Measurements from ENCODE around the gene ABCA4. TPM values are rescaled to one million over a fixed set of nuclear protein-coding genes. Genes with fewer than 3 reads are reported as not detected.
"Not testable (repeated sequence)": the region's sequence is repeated elsewhere in the genome, so short reads cannot be mapped to it uniquely, and the experiment has no call there.

ABCA4 gene
- total RNA-seq, 1 experiment from 2014 or later: 0.09 TPM

- no peak for TF ChIP-seq ZSCAN18 (CRISPR knock-in tag; IDR thresholded peaks at IDR 0.05)
- no peak for TF ChIP-seq ZNF138 (CRISPR knock-in tag; conservative IDR thresholded peaks at IDR 0.05)
- no peak for TF ChIP-seq RELA (CRISPR knock-in tag; IDR thresholded peaks at IDR 0.05; ENCODE audit: borderline replicate concordance)
- no peak for TF ChIP-seq GTF2I (CRISPR knock-in tag; conservative IDR thresholded peaks at IDR 0.05)
- no peak for TF ChIP-seq HMGXB4 (CRISPR knock-in tag; IDR thresholded peaks at IDR 0.05)
- TF ChIP-seq, protein P1, sequence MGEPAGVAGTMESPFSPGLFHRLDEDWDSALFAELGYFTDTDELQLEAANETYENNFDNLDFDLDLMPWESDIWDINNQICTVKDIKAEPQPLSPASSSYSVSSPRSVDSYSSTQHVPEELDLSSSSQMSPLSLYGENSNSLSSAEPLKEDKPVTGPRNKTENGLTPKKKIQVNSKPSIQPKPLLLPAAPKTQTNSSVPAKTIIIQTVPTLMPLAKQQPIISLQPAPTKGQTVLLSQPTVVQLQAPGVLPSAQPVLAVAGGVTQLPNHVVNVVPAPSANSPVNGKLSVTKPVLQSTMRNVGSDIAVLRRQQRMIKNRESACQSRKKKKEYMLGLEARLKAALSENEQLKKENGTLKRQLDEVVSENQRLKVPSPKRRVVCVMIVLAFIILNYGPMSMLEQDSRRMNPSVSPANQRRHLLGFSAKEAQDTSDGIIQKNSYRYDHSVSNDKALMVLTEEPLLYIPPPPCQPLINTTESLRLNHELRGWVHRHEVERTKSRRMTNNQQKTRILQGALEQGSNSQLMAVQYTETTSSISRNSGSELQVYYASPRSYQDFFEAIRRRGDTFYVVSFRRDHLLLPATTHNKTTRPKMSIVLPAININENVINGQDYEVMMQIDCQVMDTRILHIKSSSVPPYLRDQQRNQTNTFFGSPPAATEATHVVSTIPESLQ (CRISPR knock-in tag; IDR thresholded peaks at IDR 0.05): no peak
Measured at GRCh38 chr1:94165843-94166242, 44.9 kb upstream of the ABCA4 start (continued).

- POLR2A ChIA-PET; H3K4me1 Mint-ChIP-seq; H3K27ac Mint-ChIP-seq; ATAC-seq; CTCF ChIA-PET; H3K4me3 Mint-ChIP-seq; DNase-seq (ENCODE audit: low spot score); H3K36me3 Mint-ChIP-seq; H3K27me3 Mint-ChIP-seq (ENCODE audit: low read depth): not testable (repeated sequence)
- peaks cover 42% of the 10 kb centered on the region for H3K9me3 Mint-ChIP-seq
Measured at GRCh38 chr1:94164885-94165284, 43.9 kb upstream of the ABCA4 start.

DNA sequence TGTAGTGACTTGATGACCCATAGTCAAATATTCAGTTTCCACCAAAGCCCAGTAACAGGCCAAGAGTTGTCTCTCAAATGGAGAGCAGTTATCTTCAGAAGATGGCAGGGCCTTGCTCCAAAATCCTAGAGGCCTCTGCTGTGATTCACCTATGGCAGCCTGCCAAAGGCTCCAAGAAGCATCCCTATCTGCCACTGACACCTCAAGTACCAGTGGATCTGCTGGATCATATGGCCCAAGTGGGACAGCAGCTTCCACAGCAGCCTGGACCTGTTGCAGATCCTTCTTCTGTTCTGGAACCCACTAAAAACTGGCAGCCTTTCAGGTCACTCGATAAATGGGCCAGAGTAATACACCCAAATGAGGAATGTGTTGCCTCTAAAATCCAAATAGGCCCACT lies 43.2 kb upstream of the ABCA4 start:
- DNase-seq (ENCODE audit: low spot score); ATAC-seq; H3K4me3 Mint-ChIP-seq; H3K27me3 Mint-ChIP-seq (ENCODE audit: low read depth); H3K4me1 Mint-ChIP-seq; POLR2A ChIA-PET; H3K36me3 Mint-ChIP-seq; CTCF ChIA-PET; H3K27ac Mint-ChIP-seq: not testable (repeated sequence)
- peaks cover 42% of the 10 kb centered on the region for H3K9me3 Mint-ChIP-seq

DNA sequence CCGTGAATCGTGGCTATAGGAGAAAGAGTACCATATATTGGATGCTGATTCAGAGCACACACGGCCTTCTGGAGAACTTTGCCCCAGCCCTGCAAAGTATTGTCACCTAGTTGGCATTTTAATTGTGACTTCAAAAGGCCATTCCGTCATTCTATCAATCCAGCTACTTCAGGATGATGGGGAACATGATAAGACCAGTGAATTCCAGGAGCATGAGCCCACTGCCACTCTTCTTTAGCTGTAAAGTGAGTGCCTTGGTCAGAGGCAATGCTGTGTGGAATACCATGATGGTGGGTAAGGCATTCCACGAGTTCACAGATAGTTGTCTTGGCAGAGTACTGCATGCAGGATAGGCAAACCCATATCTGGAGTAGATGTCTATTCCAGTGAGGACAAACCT lies 42.3 kb upstream of the ABCA4 start:
- H3K36me3 Mint-ChIP-seq; ATAC-seq; H3K4me1 Mint-ChIP-seq; DNase-seq (ENCODE audit: low spot score); H3K27ac Mint-ChIP-seq; POLR2A ChIA-PET; H3K4me3 Mint-ChIP-seq; CTCF ChIA-PET; H3K27me3 Mint-ChIP-seq (ENCODE audit: low read depth): not testable (repeated sequence)
- H3K9me3 Mint-ChIP-seq: peaks cover 42% of the 10 kb centered on the region

DNA sequence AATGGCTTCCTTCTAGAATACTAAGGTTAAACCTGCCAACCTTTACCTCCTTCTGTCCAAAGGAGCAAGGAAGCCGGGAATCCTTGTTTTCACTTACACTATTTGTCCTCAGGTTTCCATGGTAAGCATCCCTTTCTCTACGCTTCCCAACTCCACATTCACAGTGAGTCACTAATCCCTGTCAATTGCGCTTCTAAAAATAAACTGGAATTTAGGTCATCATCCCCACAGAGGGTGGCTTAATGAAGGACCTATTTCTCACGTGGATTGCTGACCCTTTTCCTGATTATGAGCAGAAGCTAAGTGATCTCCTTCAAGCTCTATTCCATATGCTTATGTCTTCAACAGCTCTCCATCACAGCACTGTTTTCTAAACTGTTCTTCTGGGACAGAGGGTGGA lies 39.9 kb upstream of the ABCA4 start:
- Mint-ChIP-seq H3K27ac (no peak overlapping the region), H3K9me3 (peaks cover 37% of the 10 kb centered on the region), H3K4me3 (no peak overlapping the region), H3K4me1 (no peaks in the 10 kb centered on the region), H3K27me3 (ENCODE audit: low read depth) (no peaks in the 10 kb centered on the region), H3K36me3 (peaks cover 3% of the 10 kb centered on the region; the same call in 1 of the 2 replicates)
- ChIA-PET POLR2A (no interaction called here), CTCF (no interaction called here)
- ATAC-seq (no peak), DNase-seq (ENCODE audit: low spot score) (no peak)
- TF ChIP-seq, protein P1 (CRISPR knock-in tag; IDR thresholded peaks at IDR 0.05): no peak
- TF ChIP-seq ESRRA (CRISPR knock-in tag; IDR thresholded peaks at IDR 0.05; ENCODE audit: borderline replicate concordance) (no peak), NR1H2 (CRISPR knock-in tag; IDR thresholded peaks at IDR 0.05) (no peak), GTF2I (CRISPR knock-in tag; conservative IDR thresholded peaks at IDR 0.05) (no peak)
- TF ChIP-seq, protein P2, sequence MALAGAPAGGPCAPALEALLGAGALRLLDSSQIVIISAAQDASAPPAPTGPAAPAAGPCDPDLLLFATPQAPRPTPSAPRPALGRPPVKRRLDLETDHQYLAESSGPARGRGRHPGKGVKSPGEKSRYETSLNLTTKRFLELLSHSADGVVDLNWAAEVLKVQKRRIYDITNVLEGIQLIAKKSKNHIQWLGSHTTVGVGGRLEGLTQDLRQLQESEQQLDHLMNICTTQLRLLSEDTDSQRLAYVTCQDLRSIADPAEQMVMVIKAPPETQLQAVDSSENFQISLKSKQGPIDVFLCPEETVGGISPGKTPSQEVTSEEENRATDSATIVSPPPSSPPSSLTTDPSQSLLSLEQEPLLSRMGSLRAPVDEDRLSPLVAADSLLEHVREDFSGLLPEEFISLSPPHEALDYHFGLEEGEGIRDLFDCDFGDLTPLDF (CRISPR knock-in tag; IDR thresholded peaks at IDR 0.05): no peak

Data from WTC11 (cell line).